H1 (cell line): ENCODE measurements around the gene TBX21. TPM values are rescaled to one million over a fixed set of nuclear protein-coding genes. Genes with fewer than 3 reads are reported as not detected.

Experiments used
- CTCF ChIA-PET: fragments of 300-600 bp; sonication (Branson Sonifier 250); formaldehyde crosslinking; loops from one replicate; lab custom pipeline; 2021; ENCODE audit not compliant: partially characterized antibody; lab: Charles Lee
- POLR2A ChIA-PET: fragments of 300-600 bp; sonication (Branson Sonifier 250); formaldehyde crosslinking; loops from one replicate; lab custom pipeline; 2021; ENCODE audit warnings: inconsistent platforms; ENCODE audit not compliant: partially characterized antibody; lab: Charles Lee
- DNase-seq, 2 experiments: peaks; one replicate each; pipeline versions ENCODE4 v3.0.0 to v3.0.0-alpha.2; 2010 to 2022; ENCODE audit warnings: low spot score in 2 of 2, low read depth in 1 of 2, mixed read lengths in 1 of 2
- FAIRE-seq: peaks from 2 replicates; lab custom pipeline; 2011; peaks lifted over from hg19 to GRCh38; lab: Jason Lieb, UNC
- H2AFZ ChIP-seq: 2 replicates; pipeline ENCODE4 v1.8.1; 2012; ENCODE audit warnings: low read length, inconsistent platforms
- H2AK5ac ChIP-seq: 2 replicates; pipeline ENCODE4 v1.6.1; 2013; ENCODE audit warnings: low read depth, low read length
- H2BK120ac ChIP-seq: replicated peaks from 2 replicates; pipeline ENCODE3; 2013; ENCODE audit warnings: low read depth, low read length, inconsistent platforms
- H2BK12ac ChIP-seq: 2 replicates; pipeline ENCODE4 v1.6.1; 2013; ENCODE audit warnings: low read depth, low read length
- H2BK15ac ChIP-seq: 2 replicates; pipeline ENCODE4 v1.6.1; 2013; ENCODE audit warnings: low read length
- H2BK20ac ChIP-seq: 2 replicates; pipeline ENCODE4 v1.6.1; 2013; ENCODE audit warnings: low read length
- H2BK5ac ChIP-seq: 2 replicates; pipeline ENCODE4 v1.6.1; 2013; ENCODE audit warnings: low read depth, low read length
- H3K14ac ChIP-seq: 2 replicates; pipeline ENCODE4 v1.6.1; 2013; ENCODE audit warnings: inconsistent platforms; ENCODE audit not compliant: insufficient read length
- H3K18ac ChIP-seq: 2 replicates; pipeline ENCODE4 v1.6.1; 2013; ENCODE audit warnings: low read length; ENCODE audit errors: extremely low read depth
- H3K23ac ChIP-seq: 2 replicates; pipeline ENCODE4 v1.6.1; 2013; ENCODE audit warnings: inconsistent platforms; ENCODE audit not compliant: insufficient read length
- H3K23me2 ChIP-seq: 2 replicates; pipeline ENCODE4 v1.6.1; 2013; ENCODE audit warnings: low read depth, low read length
- H3K27ac ChIP-seq: 2 replicates; pipeline ENCODE4 v1.6.1; 2011; ENCODE audit warnings: low read depth, low read length, inconsistent platforms
- H3K27me3 ChIP-seq, 4 experiments: replicated peaks in 1 of 4; 1 replicate in 1 of 4; 2 replicates in 3 of 4; pipeline versions ENCODE4 v1.6.1 to v1.8.1; 2011 to 2013; ENCODE audit warnings: low read length in 3 of 4, mild to moderate bottlenecking in 3 of 4, inconsistent platforms in 2 of 4, mixed read lengths in 2 of 4, moderate library complexity in 1 of 4; ENCODE audit not compliant: control insufficient read depth in 3 of 4, insufficient read depth in 3 of 4; ENCODE audit errors: extremely low read depth in 1 of 4
- H3K36me3 ChIP-seq, 4 experiments: 2 replicates each; pipeline versions ENCODE4 v1.6.1 to v1.8.1; 2011 to 2013; ENCODE audit warnings: mild to moderate bottlenecking in 4 of 4, low read length in 3 of 4, moderate library complexity in 2 of 4, control low read depth in 1 of 4, inconsistent platforms in 1 of 4; ENCODE audit not compliant: insufficient read depth in 4 of 4, control insufficient read depth in 2 of 4
- H3K4ac ChIP-seq: replicated peaks from 2 replicates; pipeline ENCODE3; 2013; ENCODE audit warnings: low read length, low read depth, mixed read lengths, inconsistent platforms; ENCODE audit not compliant: insufficient read length
- H3K4me1 ChIP-seq, 4 experiments: replicated peaks in 1 of 4; 1 replicate in 1 of 4; 2 replicates in 3 of 4; pipeline versions ENCODE4 v1.6.1 to v1.8.1; 2011 to 2013; ENCODE audit warnings: low read length in 3 of 4, inconsistent platforms in 2 of 4, mixed read lengths in 1 of 4; ENCODE audit not compliant: insufficient read depth in 4 of 4, control insufficient read depth in 3 of 4
- H3K4me2 ChIP-seq, 2 experiments: 2 replicates each; pipeline versions ENCODE4 v1.6.1 to v1.8.1; 2011 to 2013; ENCODE audit warnings: low read depth in 2 of 2, low read length in 2 of 2, control low read depth in 1 of 2, inconsistent platforms in 1 of 2, mild to moderate bottlenecking in 1 of 2; ENCODE audit not compliant: insufficient read depth in 1 of 2
- H3K4me3 ChIP-seq, 4 experiments: fragments of 200-600, 300-600 bp in 1 of 4; sonication (generic), shearing (Covaris generic), sonication (Bioruptor Twin) in 1 of 4; 2 replicates each; pipeline versions ENCODE4 v1.5.1 to v1.8.1; 2011 to 2016; ENCODE audit warnings: low read length in 4 of 4, low read depth in 3 of 4, control low read depth in 2 of 4, inconsistent platforms in 2 of 4, mild to moderate bottlenecking in 2 of 4, mixed read lengths in 1 of 4, moderate library complexity in 1 of 4; ENCODE audit not compliant: insufficient read depth in 2 of 4; ENCODE audit errors: extremely low read depth in 1 of 4
- H3K56ac ChIP-seq: replicated peaks from 2 replicates; pipeline ENCODE3; 2013; ENCODE audit warnings: low read depth, mild to moderate bottlenecking, mixed read lengths, low read length, inconsistent platforms; ENCODE audit not compliant: insufficient read length
- H3K79me1 ChIP-seq: 2 replicates; pipeline ENCODE4 v1.6.1; 2013; ENCODE audit warnings: low read depth, low read length, control low read depth
- H3K79me2 ChIP-seq, 2 experiments: 2 replicates each; pipeline versions ENCODE4 v1.6.1 to v1.8.1; 2012 to 2013; ENCODE audit warnings: low read length in 2 of 2, mild to moderate bottlenecking in 2 of 2, inconsistent platforms in 1 of 2; ENCODE audit not compliant: insufficient read depth in 2 of 2, control insufficient read depth in 1 of 2
- H3K9ac ChIP-seq, 4 experiments: replicated peaks in 1 of 4; 1 replicate in 1 of 4; 2 replicates in 3 of 4; pipeline versions ENCODE4 v1.6.1 to v1.8.1; 2011 to 2013; ENCODE audit warnings: low read depth in 3 of 4, low read length in 3 of 4, control low read depth in 2 of 4, mild to moderate bottlenecking in 2 of 4, moderate library complexity in 2 of 4, inconsistent platforms in 1 of 4; ENCODE audit errors: extremely low read depth in 1 of 4
- H3K9me3 ChIP-seq, 2 experiments: 2 replicates each; pipeline versions ENCODE4 v1.6.1 to v1.8.1; 2012 to 2013; ENCODE audit warnings: mild to moderate bottlenecking in 2 of 2, moderate library complexity in 2 of 2, control low read depth in 1 of 2, inconsistent platforms in 1 of 2, low read depth in 1 of 2, low read length in 1 of 2, mixed read lengths in 1 of 2; ENCODE audit not compliant: insufficient read depth in 2 of 2
- H4K20me1 ChIP-seq, 2 experiments: replicated peaks in 1 of 2; 2 replicates each; pipeline versions ENCODE3 to v1.8.1; 2011 to 2013; ENCODE audit warnings: inconsistent platforms in 2 of 2, low read length in 2 of 2, mild to moderate bottlenecking in 1 of 2; ENCODE audit not compliant: insufficient read depth in 2 of 2, control insufficient read depth in 1 of 2
- H4K5ac ChIP-seq: 2 replicates; pipeline ENCODE4 v1.6.1; 2013; ENCODE audit warnings: low read length, low read depth, mixed read lengths, inconsistent platforms; ENCODE audit not compliant: insufficient read length
- H4K8ac ChIP-seq: 2 replicates; pipeline ENCODE4 v1.8.0; 2013; ENCODE audit warnings: mild to moderate bottlenecking, moderate library complexity, low read length, inconsistent platforms; ENCODE audit not compliant: insufficient read depth; ENCODE audit errors: extremely low read depth
- H4K91ac ChIP-seq: replicated peaks from 2 replicates; pipeline ENCODE3; 2013; ENCODE audit warnings: low read length, mixed read lengths, inconsistent platforms; ENCODE audit not compliant: insufficient read length
- SP1 ChIP-seq: IDR thresholded peaks from 2 replicates; pipeline ENCODE4 v1.6.1; 2011; ENCODE audit warnings: low read depth, low read length
- TAF1 ChIP-seq: IDR thresholded peaks from 2 replicates; pipeline ENCODE4 v1.6.1; 2011; ENCODE audit warnings: mild to moderate bottlenecking, low read depth, low read length
- WGBS, 2 experiments: shearing (Covaris generic) in 1 of 2; methylation state at CpG; one replicate each; pipeline versions ENCODE4 v1.1.6 to v1.1.7; 2013 to 2015; ENCODE audit warnings: low lambda C conversion rate in 2 of 2, mixed read lengths in 2 of 2, inconsistent platforms in 1 of 2, low coverage in 1 of 2, missing lambda C conversion rate in 1 of 2; ENCODE audit not compliant: insufficient replicate concordance in 2 of 2, insufficient coverage in 1 of 2, insufficient read length in 1 of 2; ENCODE audit errors: extremely low coverage in 1 of 2, missing lambda C conversion rate in 1 of 2; 5-methylcytosine and 5-hydroxymethylcytosine counted together
- polyA plus RNA-seq, 7 experiments: library from polyadenylated mRNA; depleted of rRNA in 3 of 7; stranded (reverse) in 5 of 7; unstranded in 2 of 7; fragments of >200 nt in 5 of 7; fragments of 200-250 nt in 2 of 7; gene quantifications; 1 replicate in 5 of 7; 2 replicates in 1 of 7; 4 replicates in 1 of 7; pipeline versions ENCODE4 v1.2.1 to v1.2.3, GENCODE V29; 2011 to 2013; ENCODE audit warnings: missing spikeins in 2 of 7, mixed read lengths in 2 of 7
- total RNA-seq: library from RNA; stranded (reverse); fragmentation: NEBNext Ultra II Directional; extraction: Animal tissue kit (Norgen Biotek cat#: 25700); gene quantifications from 2 replicates; pipeline ENCODE4 v1.2.1, GENCODE V29; 2021

Gene TBX21
- total and polyA plus RNA-seq, 2 of the 8 experiments (the other 6 are each of a cell fraction or from before 2014, with no cell fraction given), result not detected

GRCh38 chr17:47729476-47729875 is 3.6 kb upstream of the TBX21 start:
- Histone ChIP-seq H3K9me3 (no peaks in the 10 kb centered on the region), H3K36me3 (peaks cover 0 to 4% (median 0%) of the 10 kb centered on the region in 4 experiments; a peak in 1 of 8 replicates), H2BK15ac (no peak overlapping the region), H3K9ac (no peak overlapping the region), H4K5ac (no peak overlapping the region), H3K4me2 (no peak overlapping the region), H3K14ac (no peak overlapping the region), H2BK12ac (no peak overlapping the region), H2AFZ (no peak overlapping the region), H3K4ac (no peak overlapping the region), H3K4me3 (no peak overlapping the region), H3K23ac (no peak overlapping the region), H3K27me3 (peaks cover 24 to 38% (median 35%) of the 10 kb centered on the region in 4 experiments), H3K27ac (no peak overlapping the region), H3K56ac (no peak overlapping the region), H4K91ac (no peak overlapping the region), H2AK5ac (no peak overlapping the region), H4K8ac (no peak overlapping the region), H2BK5ac (no peak overlapping the region), H4K20me1 (peaks cover 0 to 2% of the 10 kb centered on the region in 2 experiments), H2BK120ac (no peak overlapping the region), H3K23me2 (peaks cover 9% of the 10 kb centered on the region), H3K79me1 (no peaks in the 10 kb centered on the region), H3K18ac (no peak overlapping the region), H2BK20ac (no peak overlapping the region), H3K4me1 (peaks cover 0 to 13% (median 2%) of the 10 kb centered on the region in 4 experiments; a peak in 2 of 7 replicates), H3K79me2 (no peaks in the 10 kb centered on the region)
- ChIA-PET POLR2A (no interaction called here), CTCF (interaction anchor here (1.7 to 24.7 kb wide), 3 partner anchors 13 to 27 kb away, joined by 7 to 441 read pairs (median 179); partner anchors contain the start of gene TBKBP1)
- FAIRE-seq (no peak), DNase-seq (no peak)
- TF ChIP-seq TAF1 (no peak), SP1 (no peak)
- WGBS, 2 experiments, result 79% methylated on average over 8 of the region's 8 CpGs; no CpG with 5 or more reads in 1 of the 2 experiments
